HL-60 (cell line): Measurements from ENCODE around the gene TMEM129.

ENCODE experiments used
- CTCF ChIP-seq: IDR thresholded peaks from one replicate; pipeline ENCODE4 v1.5.1; 2011; ENCODE audit warnings: low read length, control low read depth, inconsistent platforms; ENCODE audit not compliant: insufficient read depth
- GABPA ChIP-seq: IDR thresholded peaks from 2 replicates; pipeline ENCODE4 v1.6.1; 2012; ENCODE audit warnings: low read depth
- POLR2AphosphoS5 ChIP-seq: IDR thresholded peaks from 2 replicates; pipeline ENCODE4 v1.6.1; 2012; ENCODE audit warnings: low read depth
- REST ChIP-seq: IDR thresholded peaks from 2 replicates; pipeline ENCODE4 v1.6.1; 2012; ENCODE audit warnings: low read depth; ENCODE audit not compliant: insufficient replicate concordance

- TF ChIP-seq REST (no peak), POLR2AphosphoS5 (no peak), CTCF (no peak), GABPA (no peak)
Measured at GRCh38 chr4:1669270-1669669, 51.9 kb downstream of the TMEM129 start.
